GM12878 (cell line): ENCODE results near the gene RFC1.

Source experiments
- BACH1 ChIP-seq: fragments of 450-650 bp; IDR thresholded peaks from 2 replicates; pipeline ENCODE4 v1.6.1; 2017; ENCODE audit warnings: mild to moderate bottlenecking, borderline replicate concordance
- DPF2 ChIP-seq: fragments of 450-650 bp; IDR thresholded peaks from 2 replicates; pipeline ENCODE4 v1.6.1; 2017; ENCODE audit warnings: mild to moderate bottlenecking
- PAX8 ChIP-seq: fragments of 450-650 bp; IDR thresholded peaks from 2 replicates; pipeline ENCODE4 v1.6.1; 2017; ENCODE audit warnings: mild to moderate bottlenecking, moderate library complexity
- POLR2A ChIP-seq: IDR thresholded peaks from 2 replicates; pipeline ENCODE4 v1.6.1; 2011; ENCODE audit warnings: low read depth, mild to moderate bottlenecking, low read length
- POLR2AphosphoS2 ChIP-seq: IDR thresholded peaks from 2 replicates; pipeline ENCODE4 v1.6.1; 2011; ENCODE audit warnings: low read depth, mild to moderate bottlenecking, low read length, improper control_type of control experiment, moderate library complexity
- RAD21 ChIP-seq: IDR thresholded peaks from 2 replicates; pipeline ENCODE4 v1.6.1; 2011; ENCODE audit warnings: mild to moderate bottlenecking, low read depth, low read length, moderate library complexity; ENCODE audit not compliant: insufficient read depth
- REST ChIP-seq: IDR thresholded peaks from 2 replicates; pipeline ENCODE4 v1.6.1; 2012; ENCODE audit warnings: mild to moderate bottlenecking, low read depth, low read length
- TAF1 ChIP-seq: IDR thresholded peaks from 2 replicates; pipeline ENCODE4 v1.6.1; 2011; ENCODE audit warnings: mild to moderate bottlenecking, low read depth, low read length, borderline replicate concordance
- USF1 ChIP-seq: IDR thresholded peaks from 2 replicates; pipeline ENCODE4 v1.6.1; 2011; ENCODE audit warnings: borderline replicate concordance, low read depth, mild to moderate bottlenecking, moderate library complexity, mixed read lengths, low read length; ENCODE audit not compliant: insufficient read depth; ENCODE audit errors: extremely low read length
- TF ChIP-seq, protein P1 (sequence below), 3 experiments: IDR thresholded peaks in 2 of 3; conservative IDR thresholded peaks in 1 of 3; 2 replicates each; pipeline ENCODE4 v1.5.1; 2011; ENCODE audit warnings: low read depth in 3 of 3, low read length in 3 of 3, mild to moderate bottlenecking in 3 of 3, control low read depth in 2 of 3, moderate library complexity in 2 of 3, inconsistent platforms in 1 of 3, mixed read lengths in 1 of 3; ENCODE audit not compliant: control insufficient read depth in 2 of 3, insufficient read depth in 1 of 3; ENCODE audit errors: extremely low read depth in 1 of 3
- TF ChIP-seq, protein P2 (sequence below): fragments of 450-650 bp; IDR thresholded peaks from 2 replicates; pipeline ENCODE4 v1.6.1; 2016; ENCODE audit warnings: mild to moderate bottlenecking, moderate library complexity, borderline replicate concordance
- TF ChIP-seq, protein P3 (sequence below): IDR thresholded peaks from 2 replicates; pipeline ENCODE4 v1.6.1; 2011; ENCODE audit warnings: mild to moderate bottlenecking, low read depth, low read length, moderate library complexity; ENCODE audit not compliant: insufficient replicate concordance

DNA sequence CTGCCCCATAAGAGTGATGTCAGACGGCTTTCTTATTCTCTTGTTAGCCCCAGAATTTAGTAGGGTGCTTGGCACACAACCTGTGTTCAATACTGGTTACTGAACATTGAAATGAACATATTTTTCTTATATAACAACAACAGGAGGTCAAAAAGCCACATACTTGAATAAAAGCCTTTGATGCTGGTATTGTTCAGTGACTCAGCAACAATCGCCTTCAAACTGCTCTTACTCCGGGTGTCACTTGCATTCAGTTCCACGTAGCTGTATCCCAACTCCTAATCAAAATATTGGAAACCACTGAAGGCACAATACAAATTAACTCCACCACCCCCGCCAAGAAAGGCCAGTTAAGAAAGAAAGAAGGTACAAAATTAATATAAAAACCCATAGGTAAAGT lies 61.5 kb downstream of the RFC1 start:
- no peak for TF ChIP-seq DPF2
- TF ChIP-seq USF1: no peak
- no peak for TF ChIP-seq POLR2A
- no peak for TF ChIP-seq REST
- TF ChIP-seq, protein P1, sequence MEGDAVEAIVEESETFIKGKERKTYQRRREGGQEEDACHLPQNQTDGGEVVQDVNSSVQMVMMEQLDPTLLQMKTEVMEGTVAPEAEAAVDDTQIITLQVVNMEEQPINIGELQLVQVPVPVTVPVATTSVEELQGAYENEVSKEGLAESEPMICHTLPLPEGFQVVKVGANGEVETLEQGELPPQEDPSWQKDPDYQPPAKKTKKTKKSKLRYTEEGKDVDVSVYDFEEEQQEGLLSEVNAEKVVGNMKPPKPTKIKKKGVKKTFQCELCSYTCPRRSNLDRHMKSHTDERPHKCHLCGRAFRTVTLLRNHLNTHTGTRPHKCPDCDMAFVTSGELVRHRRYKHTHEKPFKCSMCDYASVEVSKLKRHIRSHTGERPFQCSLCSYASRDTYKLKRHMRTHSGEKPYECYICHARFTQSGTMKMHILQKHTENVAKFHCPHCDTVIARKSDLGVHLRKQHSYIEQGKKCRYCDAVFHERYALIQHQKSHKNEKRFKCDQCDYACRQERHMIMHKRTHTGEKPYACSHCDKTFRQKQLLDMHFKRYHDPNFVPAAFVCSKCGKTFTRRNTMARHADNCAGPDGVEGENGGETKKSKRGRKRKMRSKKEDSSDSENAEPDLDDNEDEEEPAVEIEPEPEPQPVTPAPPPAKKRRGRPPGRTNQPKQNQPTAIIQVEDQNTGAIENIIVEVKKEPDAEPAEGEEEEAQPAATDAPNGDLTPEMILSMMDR (IDR thresholded peaks at IDR 0.05 in 2 of 3, conservative IDR thresholded peaks at IDR 0.05 in 1 of 3; ENCODE audit: control insufficient read depth in 2 of 3, extremely low read depth in 1 of 3, insufficient read depth in 1 of 3, low read depth in 3 of 3, low read length in 3 of 3): no peak
- TF ChIP-seq RAD21: no peak
- TF ChIP-seq, protein P2, sequence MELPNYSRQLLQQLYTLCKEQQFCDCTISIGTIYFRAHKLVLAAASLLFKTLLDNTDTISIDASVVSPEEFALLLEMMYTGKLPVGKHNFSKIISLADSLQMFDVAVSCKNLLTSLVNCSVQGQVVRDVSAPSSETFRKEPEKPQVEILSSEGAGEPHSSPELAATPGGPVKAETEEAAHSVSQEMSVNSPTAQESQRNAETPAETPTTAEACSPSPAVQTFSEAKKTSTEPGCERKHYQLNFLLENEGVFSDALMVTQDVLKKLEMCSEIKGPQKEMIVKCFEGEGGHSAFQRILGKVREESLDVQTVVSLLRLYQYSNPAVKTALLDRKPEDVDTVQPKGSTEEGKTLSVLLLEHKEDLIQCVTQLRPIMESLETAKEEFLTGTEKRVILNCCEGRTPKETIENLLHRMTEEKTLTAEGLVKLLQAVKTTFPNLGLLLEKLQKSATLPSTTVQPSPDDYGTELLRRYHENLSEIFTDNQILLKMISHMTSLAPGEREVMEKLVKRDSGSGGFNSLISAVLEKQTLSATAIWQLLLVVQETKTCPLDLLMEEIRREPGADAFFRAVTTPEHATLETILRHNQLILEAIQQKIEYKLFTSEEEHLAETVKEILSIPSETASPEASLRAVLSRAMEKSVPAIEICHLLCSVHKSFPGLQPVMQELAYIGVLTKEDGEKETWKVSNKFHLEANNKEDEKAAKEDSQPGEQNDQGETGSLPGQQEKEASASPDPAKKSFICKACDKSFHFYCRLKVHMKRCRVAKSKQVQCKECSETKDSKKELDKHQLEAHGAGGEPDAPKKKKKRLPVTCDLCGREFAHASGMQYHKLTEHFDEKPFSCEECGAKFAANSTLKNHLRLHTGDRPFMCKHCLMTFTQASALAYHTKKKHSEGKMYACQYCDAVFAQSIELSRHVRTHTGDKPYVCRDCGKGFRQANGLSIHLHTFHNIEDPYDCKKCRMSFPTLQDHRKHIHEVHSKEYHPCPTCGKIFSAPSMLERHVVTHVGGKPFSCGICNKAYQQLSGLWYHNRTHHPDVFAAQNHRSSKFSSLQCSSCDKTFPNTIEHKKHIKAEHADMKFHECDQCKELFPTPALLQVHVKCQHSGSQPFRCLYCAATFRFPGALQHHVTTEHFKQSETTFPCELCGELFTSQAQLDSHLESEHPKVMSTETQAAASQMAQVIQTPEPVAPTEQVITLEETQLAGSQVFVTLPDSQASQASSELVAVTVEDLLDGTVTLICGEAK: no peak
- TF ChIP-seq POLR2AphosphoS2: no peak
- no peak for TF ChIP-seq PAX8
- TF ChIP-seq BACH1: no peak
- TF ChIP-seq, protein P3, sequence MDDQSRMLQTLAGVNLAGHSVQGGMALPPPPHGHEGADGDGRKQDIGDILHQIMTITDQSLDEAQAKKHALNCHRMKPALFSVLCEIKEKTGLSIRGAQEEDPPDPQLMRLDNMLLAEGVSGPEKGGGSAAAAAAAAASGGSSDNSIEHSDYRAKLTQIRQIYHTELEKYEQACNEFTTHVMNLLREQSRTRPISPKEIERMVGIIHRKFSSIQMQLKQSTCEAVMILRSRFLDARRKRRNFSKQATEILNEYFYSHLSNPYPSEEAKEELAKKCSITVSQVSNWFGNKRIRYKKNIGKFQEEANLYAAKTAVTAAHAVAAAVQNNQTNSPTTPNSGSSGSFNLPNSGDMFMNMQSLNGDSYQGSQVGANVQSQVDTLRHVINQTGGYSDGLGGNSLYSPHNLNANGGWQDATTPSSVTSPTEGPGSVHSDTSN: no peak
- no peak for TF ChIP-seq TAF1
